NCI-H1417 treated with DMSO at 0.1 percent for 48 hours (cell line): Measurements from ENCODE around the gene GNAT1.

Experiments used
- DNase-seq: peaks from one replicate; lab custom pipeline; 2025; lab: John Stamatoyannopoulos, UW

Gene GNAT1

GRCh38 chr3:50163572-50164455 is 27.6 kb upstream of the GNAT1 start:
- DNase-seq: no peak

GRCh38 chr3:50164481-50164880 is 26.9 kb upstream of the GNAT1 start:
- no peak for DNase-seq

- DNase-seq: no peak
Observed at GRCh38 chr3:50164984-50165909, 26.2 kb upstream of the GNAT1 start.

GRCh38 chr3:50165910-50166538 is 25.4 kb upstream of the GNAT1 start:
- DNase-seq: no peak

GRCh38 chr3:50166620-50167019 is 24.8 kb upstream of the GNAT1 start:
- DNase-seq: no peak

- no peak for DNase-seq
Observed at GRCh38 chr3:50167069-50167840, 24.2 kb upstream of the GNAT1 start.

GRCh38 chr3:50167841-50168209 is 23.6 kb upstream of the GNAT1 start:
- no peak for DNase-seq

- no peak for DNase-seq
Observed at GRCh38 chr3:50168388-50168787, 23.0 kb upstream of the GNAT1 start.

- no peak for DNase-seq
Observed at GRCh38 chr3:50168791-50169190, 22.6 kb upstream of the GNAT1 start.

GRCh38 chr3:50169232-50169832 is 22.1 kb upstream of the GNAT1 start:
- DNase-seq: no peak

GRCh38 chr3:50169858-50170257 is 21.6 kb upstream of the GNAT1 start:
- no peak for DNase-seq

GRCh38 chr3:50170689-50171088 is 20.7 kb upstream of the GNAT1 start:
- no peak for DNase-seq

- no peak for DNase-seq
Observed at GRCh38 chr3:50171540-50172301, 19.7 kb upstream of the GNAT1 start.

GRCh38 chr3:50172626-50173220 is 18.7 kb upstream of the GNAT1 start:
- no peak for DNase-seq

GRCh38 chr3:50173685-50174516 is 17.5 kb upstream of the GNAT1 start:
- no peak for DNase-seq

GRCh38 chr3:50174517-50174895 is 16.9 kb upstream of the GNAT1 start:
- no peak for DNase-seq

GRCh38 chr3:50174947-50175524 is 16.4 kb upstream of the GNAT1 start:
- no peak for DNase-seq

- no peak for DNase-seq
Observed at GRCh38 chr3:50177346-50177745, 14.1 kb upstream of the GNAT1 start.

- DNase-seq: no peak
Observed at GRCh38 chr3:50179710-50180109, 11.7 kb upstream of the GNAT1 start.
